ENCODE data around the gene SOX2.

The SOX2 gene

GRCh38 chr3:181704421-181705085 lies 7.2 kb upstream of the SOX2 start:
- DNase-seq (ENCODE audit: low spot score) = no peak

GRCh38 chr3:181705086-181705480 lies 6.6 kb upstream of the SOX2 start:
- no peak for DNase-seq (ENCODE audit: low spot score)

DNA sequence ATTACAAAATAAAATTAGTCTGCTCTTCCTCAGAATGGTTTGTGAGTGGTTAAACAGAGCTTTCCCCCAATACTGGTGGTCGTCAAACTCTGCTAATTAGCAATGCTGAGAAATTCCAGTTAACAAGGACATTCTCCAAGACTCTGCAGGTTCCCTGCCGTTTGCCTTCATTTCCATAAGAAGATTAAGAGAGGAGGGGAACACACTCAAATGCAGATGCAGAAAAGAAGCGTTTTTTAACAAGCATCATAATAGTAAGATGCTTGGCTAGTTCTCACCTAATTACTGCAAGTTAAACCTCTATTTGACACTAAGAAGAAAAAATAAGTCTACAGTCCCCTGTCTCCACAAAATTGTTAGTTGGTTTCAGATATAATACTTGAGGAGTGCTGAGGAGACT lies 3.7 kb upstream of the SOX2 start:
- DNase-seq (ENCODE audit: low spot score) = no peak

DNA sequence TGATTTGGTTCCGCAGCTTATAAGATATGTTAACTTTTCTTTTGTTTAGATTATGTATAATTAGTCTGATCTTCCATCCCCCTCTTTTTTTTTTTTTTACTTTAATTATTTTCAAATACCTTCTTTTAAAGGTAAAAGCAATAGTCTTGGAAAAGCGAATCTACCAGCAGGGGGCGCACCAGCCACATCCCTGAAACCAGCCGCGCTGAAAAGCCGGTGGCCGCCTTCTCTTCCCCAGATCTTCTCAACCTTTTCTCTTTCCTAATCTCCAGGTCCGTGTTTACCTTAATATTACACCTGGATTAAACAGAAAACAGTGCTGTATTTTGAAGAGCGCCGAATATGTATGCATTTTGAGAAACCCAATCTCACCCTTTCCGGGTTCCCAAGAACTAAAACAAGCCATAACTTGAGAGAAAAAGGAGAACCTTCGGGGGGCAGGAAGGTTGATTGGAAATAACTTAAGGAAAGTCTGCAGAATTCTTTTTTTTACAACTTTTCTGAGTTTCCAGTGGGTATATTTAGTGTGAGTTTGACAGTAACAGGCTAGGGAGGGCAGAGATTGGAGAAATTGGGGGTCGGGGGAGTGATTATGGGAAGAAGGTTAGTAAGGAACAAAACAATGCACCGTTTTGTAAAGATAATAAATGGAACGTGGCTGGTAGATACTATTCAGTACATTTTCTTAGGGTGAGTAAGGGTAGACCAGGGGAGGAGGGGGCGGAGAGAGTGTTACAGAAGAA lies 2.0 kb upstream of the SOX2 start:
- peak; percentile 76 for DNase-seq (ENCODE audit: low spot score)

DNA sequence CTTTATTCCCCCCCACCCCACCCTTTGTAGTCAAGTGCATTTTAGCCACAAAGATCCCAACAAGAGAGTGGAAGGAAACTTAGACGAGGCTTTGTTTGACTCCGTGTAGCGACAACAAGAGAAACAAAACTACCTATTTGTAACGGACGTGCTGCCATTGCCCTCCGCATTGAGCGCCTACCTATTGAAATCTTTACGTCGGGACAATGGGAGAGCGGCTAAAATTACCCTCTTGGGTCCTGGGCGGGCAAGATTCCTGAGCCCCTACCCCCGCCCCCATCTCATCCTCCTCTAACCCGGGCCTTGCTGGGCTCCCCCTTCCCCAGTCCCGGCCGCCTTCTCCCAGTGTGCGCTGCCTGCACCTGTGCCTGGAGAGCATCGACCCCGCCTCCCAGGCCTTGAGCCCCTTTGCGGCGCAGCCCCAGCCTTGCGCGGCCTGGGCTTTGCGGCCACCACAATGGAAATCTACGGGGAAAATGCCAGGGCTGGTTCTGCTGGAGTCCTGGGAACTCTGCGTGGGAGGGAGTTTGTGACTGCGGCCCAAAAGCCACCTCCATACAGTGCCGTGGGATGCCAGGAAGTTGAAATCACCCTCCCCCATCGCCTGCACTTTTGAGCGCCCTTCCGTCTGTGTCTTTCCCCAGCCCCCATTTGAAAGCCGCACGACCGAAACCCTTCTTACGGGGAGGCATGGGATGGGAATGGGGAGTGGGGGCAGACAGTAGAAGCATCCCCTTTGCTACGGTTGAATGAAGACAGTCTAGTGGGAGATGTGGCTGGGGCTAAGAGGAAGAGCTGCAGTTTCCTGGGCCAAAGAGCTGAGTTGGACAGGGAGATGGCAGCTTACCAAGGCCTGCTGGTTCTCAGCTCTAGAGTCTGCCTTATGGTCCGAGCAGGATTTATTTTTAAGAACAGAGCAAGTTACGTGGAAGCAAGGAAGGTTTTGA lies 1.1 kb upstream of the SOX2 start:
- peak; percentile 69 for DNase-seq (ENCODE audit: low spot score)

DNA sequence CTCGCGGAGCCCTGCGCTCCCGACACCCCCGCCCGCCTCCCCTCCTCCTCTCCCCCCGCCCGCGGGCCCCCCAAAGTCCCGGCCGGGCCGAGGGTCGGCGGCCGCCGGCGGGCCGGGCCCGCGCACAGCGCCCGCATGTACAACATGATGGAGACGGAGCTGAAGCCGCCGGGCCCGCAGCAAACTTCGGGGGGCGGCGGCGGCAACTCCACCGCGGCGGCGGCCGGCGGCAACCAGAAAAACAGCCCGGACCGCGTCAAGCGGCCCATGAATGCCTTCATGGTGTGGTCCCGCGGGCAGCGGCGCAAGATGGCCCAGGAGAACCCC lies 464 bp downstream of the SOX2 start:
- no peak for DNase-seq (ENCODE audit: low spot score)

DNA sequence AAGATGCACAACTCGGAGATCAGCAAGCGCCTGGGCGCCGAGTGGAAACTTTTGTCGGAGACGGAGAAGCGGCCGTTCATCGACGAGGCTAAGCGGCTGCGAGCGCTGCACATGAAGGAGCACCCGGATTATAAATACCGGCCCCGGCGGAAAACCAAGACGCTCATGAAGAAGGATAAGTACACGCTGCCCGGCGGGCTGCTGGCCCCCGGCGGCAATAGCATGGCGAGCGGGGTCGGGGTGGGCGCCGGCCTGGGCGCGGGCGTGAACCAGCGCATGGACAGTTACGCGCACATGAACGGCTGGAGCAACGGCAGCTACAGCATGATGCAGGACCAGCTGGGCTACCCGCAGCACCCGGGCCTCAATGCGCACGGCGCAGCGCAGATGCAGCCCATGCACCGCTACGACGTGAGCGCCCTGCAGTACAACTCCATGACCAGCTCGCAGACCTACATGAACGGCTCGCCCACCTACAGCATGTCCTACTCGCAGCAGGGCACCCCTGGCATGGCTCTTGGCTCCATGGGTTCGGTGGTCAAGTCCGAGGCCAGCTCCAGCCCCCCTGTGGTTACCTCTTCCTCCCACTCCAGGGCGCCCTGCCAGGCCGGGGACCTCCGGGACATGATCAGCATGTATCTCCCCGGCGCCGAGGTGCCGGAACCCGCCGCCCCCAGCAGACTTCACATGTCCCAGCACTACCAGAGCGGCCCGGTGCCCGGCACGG lies 991 bp downstream of the SOX2 start:
- no peak for DNase-seq (ENCODE audit: low spot score)

DNA sequence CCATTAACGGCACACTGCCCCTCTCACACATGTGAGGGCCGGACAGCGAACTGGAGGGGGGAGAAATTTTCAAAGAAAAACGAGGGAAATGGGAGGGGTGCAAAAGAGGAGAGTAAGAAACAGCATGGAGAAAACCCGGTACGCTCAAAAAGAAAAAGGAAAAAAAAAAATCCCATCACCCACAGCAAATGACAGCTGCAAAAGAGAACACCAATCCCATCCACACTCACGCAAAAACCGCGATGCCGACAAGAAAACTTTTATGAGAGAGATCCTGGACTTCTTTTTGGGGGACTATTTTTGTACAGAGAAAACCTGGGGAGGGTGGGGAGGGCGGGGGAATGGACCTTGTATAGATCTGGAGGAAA lies 1.5 kb downstream of the SOX2 start:
- no peak for DNase-seq (ENCODE audit: low spot score)

DNA sequence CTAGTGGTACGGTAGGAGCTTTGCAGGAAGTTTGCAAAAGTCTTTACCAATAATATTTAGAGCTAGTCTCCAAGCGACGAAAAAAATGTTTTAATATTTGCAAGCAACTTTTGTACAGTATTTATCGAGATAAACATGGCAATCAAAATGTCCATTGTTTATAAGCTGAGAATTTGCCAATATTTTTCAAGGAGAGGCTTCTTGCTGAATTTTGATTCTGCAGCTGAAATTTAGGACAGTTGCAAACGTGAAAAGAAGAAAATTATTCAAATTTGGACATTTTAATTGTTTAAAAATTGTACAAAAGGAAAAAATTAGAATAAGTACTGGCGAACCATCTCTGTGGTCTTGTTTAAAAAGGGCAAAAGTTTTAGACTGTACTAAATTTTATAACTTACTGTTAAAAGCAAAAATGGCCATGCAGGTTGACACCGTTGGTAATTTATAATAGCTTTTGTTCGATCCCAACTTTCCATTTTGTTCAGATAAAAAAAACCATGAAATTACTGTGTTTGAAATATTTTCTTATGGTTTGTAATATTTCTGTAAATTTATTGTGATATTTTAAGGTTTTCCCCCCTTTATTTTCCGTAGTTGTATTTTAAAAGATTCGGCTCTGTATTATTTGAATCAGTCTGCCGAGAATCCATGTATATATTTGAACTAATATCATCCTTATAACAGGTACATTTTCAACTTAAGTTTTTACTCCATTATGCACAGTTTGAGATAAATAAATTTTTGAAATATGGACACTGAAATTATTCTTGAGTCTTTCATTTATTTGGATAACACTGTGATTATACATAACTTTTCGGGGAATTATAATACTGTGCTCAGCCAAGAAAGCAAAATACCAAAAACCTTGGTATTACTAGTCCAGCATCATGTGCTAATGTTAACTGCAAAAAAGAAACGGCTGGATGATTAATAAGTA lies 2.2 kb downstream of the SOX2 start:
- DNase-seq (ENCODE audit: low spot score) = no peak

DNA sequence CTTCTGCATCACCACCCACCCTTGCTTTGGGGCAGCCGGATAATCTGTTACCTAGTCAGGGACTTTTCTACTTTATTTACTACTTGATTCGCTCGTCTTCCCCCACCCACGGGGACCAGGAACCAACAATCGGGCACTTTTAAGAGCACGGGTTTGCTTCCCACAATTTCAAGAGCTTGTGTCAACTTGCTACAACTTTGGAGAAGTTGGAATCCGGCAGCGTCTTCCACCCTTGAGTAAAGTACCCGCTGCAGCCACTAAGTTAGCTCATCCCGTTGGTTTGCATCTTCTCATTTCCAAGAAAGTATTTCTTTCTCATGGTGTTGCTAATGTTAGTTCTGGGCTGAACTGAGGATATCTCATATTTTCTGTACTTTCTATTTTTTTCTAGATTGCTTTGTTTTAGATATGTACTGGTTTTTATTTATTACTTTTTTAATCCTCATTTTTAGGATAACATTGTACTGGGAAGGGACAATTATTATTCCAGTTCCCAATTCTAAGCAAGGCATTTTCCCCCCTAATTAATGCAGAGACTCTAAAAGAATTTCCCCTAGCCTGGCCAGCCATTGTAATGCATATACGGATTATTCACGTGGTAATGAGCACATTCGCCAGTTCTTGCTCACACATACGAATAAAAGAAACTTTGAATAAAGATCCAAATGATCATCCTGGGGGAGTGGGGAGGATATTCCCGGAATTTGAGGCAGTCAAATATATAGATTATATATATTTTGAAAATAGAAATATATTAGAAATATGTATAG lies 4.0 kb downstream of the SOX2 start:
- no peak for DNase-seq (ENCODE audit: low spot score)

DNA sequence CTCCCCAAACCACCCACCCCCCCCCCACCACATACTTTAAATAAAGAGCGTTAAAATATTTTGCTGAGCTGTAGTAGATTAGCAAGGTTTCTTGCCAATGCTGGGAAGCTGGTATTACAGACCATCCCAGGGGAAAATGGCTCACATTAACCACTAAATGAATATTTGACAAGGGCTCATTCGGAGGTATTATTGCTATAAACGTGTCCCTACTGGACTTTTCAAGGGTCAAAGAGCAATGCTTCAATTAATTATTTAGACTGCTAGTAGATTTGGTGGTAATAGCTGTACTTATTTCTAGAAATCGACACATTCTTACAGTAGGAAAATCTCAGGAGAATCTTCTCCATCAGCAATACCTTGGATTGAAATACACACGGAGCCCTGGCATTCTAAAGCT lies 5.2 kb downstream of the SOX2 start:
- DNase-seq (ENCODE audit: low spot score) = no peak

GRCh38 chr3:181717549-181718171 lies 5.9 kb downstream of the SOX2 start:
- no peak for DNase-seq (ENCODE audit: low spot score)

DNA sequence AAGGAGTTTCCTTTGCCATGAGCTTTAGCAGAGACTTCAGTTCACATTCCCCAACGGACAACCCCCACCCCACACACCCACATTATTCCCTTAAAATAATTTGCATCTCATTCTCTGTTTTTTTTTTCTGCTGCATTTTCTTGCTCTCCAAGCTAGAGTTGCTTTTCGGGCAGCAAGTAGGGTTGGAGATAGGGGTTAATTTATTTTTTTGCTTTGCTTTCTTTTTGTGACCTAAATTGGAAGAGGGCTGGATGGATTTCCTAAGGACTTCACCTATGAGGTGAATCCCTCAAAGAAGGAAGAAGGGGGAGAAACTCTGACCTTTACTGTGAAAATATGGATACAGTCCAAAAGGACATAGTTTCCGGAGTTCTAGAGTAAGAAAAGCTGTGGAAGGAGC lies 6.6 kb downstream of the SOX2 start:
- DNase-seq (ENCODE audit: low spot score) = no peak

GRCh38 chr3:181718987-181719911 lies 7.5 kb downstream of the SOX2 start:
- DNase-seq (ENCODE audit: low spot score) = no peak

GRCh38 chr3:181719991-181720680 lies 8.4 kb downstream of the SOX2 start:
- DNase-seq (ENCODE audit: low spot score) = no peak

DNA sequence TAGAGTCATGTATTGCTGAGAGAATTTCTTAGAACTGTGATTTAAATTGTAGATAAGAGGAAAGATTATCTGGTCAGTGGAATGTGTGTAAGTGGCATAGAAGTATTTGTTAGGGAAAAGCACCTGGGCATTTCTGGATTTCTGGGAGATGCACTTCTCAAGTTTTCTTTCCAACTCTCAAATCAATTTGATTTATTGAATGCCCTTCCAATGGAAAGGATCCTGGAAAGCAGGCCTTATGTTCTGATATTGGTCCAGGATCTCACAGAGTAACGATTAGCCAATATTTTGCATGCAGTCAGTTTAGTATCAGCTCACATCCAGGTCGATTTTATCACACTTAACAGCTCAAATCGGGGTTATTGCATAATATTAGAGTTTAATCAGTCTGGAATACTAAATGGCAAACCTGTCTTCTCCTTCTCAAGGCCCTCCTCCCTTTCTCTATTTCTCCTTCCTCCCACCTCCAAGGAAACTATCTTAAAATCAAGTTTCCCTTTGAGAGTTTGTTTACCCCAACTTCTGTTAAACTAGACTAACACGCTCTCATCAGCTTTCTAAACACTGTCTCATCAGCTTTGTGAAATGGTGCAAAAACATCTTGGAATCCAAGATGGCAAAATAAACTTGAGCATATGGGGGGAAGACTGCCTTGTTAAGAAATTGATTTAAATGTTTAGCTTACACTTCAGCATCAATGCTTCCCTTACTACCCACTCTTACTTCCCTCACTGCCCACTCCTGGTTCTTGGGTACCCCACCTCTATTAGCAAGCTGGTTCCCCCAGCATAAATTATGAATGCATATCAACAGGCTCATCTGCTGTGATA lies 9.5 kb downstream of the SOX2 start:
- no peak for DNase-seq (ENCODE audit: low spot score)

DNA sequence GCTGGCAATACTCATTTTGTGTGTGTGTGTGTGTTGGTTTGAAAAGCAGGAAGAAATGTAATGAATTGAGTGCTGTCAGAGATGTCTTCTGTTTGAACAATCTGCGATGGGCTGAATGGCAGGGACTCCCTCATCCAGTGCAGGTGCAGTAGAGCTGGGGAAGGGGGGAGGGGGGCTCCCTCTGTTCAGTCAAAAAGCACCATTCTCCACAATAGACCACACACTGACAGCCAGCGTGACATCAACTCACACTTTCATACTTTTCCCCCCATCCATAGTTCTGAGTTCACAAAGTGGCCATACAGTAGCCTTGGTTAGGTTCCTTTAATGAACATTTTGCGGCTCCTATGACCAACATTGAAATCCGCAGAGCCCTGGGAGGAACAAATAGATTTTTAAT lies 10.4 kb downstream of the SOX2 start:
- peak; percentile 82 for DNase-seq (ENCODE audit: low spot score)
